HepG2 (cell line): ENCODE data around the gene SENP5. TPM values are rescaled to one million over a fixed set of nuclear protein-coding genes. Genes with fewer than 3 reads are reported as not detected.

Experiments
- BORCS8-MEF2B ChIP-seq: sonication (generic); formaldehyde crosslinking; IDR thresholded peaks from 2 replicates; pipeline ENCODE4 v1.8.0; 2022; ENCODE audit warnings: mild to moderate bottlenecking, missing genetic modification reagents
- FOXM1 ChIP-seq: sonication (generic); formaldehyde crosslinking; IDR thresholded peaks from 2 replicates; pipeline ENCODE4 v1.5.0; 2020; ENCODE audit warnings: missing genetic modification reagents
- NBN ChIP-seq: fragments of 450-650 bp; conservative IDR thresholded peaks from 2 replicates; pipeline ENCODE4 v1.6.1; 2017
- NFE2L1 ChIP-seq: sonication (generic); formaldehyde crosslinking; IDR thresholded peaks from 2 replicates; pipeline ENCODE4 v1.4.0; 2020; ENCODE audit warnings: missing genetic modification reagents, mild to moderate bottlenecking, borderline replicate concordance
- NFIC ChIP-seq: IDR thresholded peaks from 2 replicates; pipeline ENCODE4 v1.6.1; 2012; ENCODE audit warnings: mild to moderate bottlenecking, low read length, inconsistent platforms
- NR2F6 ChIP-seq, 2 experiments: IDR thresholded peaks; 2 replicates each; pipeline ENCODE4 v1.6.1; 2016; ENCODE audit warnings: antibody characterized with exemption in 1 of 2, mild to moderate bottlenecking in 1 of 2
- PCBP1 ChIP-seq: fragments of 200-400 bp; formaldehyde crosslinking; IDR thresholded peaks from 2 replicates; pipeline ENCODE4 v1.6.1; 2017; ENCODE audit warnings: mild to moderate bottlenecking, low read depth, low read length, borderline replicate concordance
- REPIN1 ChIP-seq: sonication (generic); formaldehyde crosslinking; IDR thresholded peaks from 2 replicates; pipeline ENCODE4 v1.8.0; 2022; ENCODE audit warnings: missing genetic modification reagents, low read depth, mild to moderate bottlenecking, borderline replicate concordance
- RXRA ChIP-seq: sonication (generic); formaldehyde crosslinking; IDR thresholded peaks from 2 replicates; pipeline ENCODE4 v1.5.1; 2020; ENCODE audit warnings: missing genetic modification reagents
- SIN3A ChIP-seq: IDR thresholded peaks from 2 replicates; pipeline ENCODE4 v1.6.1; 2011; ENCODE audit warnings: low read depth, mild to moderate bottlenecking, control low read depth, low read length, borderline replicate concordance
- SP4 ChIP-seq: sonication (generic); formaldehyde crosslinking; IDR thresholded peaks from 2 replicates; pipeline ENCODE4 v1.8.1; 2023; ENCODE audit warnings: mild to moderate bottlenecking, missing genetic modification reagents
- SRF ChIP-seq: IDR thresholded peaks from 2 replicates; pipeline ENCODE4 v1.6.1; 2011; ENCODE audit warnings: mild to moderate bottlenecking, low read depth, low read length, moderate library complexity
- TBL1XR1 ChIP-seq: fragments of 150-350 bp; IDR thresholded peaks from 2 replicates; pipeline ENCODE4 v1.6.1; 2014; ENCODE audit warnings: borderline replicate concordance, low read length; ENCODE audit not compliant: partially characterized antibody
- TBP ChIP-seq: sonication (generic); formaldehyde crosslinking; IDR thresholded peaks from 2 replicates; pipeline ENCODE4 v1.5.0; 2020; ENCODE audit warnings: missing genetic modification reagents
- TRAFD1 ChIP-seq: sonication (generic); formaldehyde crosslinking; IDR thresholded peaks from 2 replicates; pipeline ENCODE4 v1.5.1; 2020; ENCODE audit warnings: missing genetic modification reagents, mild to moderate bottlenecking, borderline replicate concordance
- ZNF232 ChIP-seq: sonication (generic); formaldehyde crosslinking; IDR thresholded peaks from 2 replicates; pipeline ENCODE4 v1.4.0; 2020; ENCODE audit warnings: missing genetic modification reagents, borderline replicate concordance
- ZNF326 ChIP-seq: sonication (generic); formaldehyde crosslinking; IDR thresholded peaks from 2 replicates; pipeline ENCODE4 v1.4.0; 2020; ENCODE audit warnings: missing genetic modification reagents, borderline replicate concordance
- ZNF331 ChIP-seq: sonication (generic); formaldehyde crosslinking; IDR thresholded peaks from 2 replicates; pipeline ENCODE4 v1.4.0; 2020; ENCODE audit warnings: missing genetic modification reagents
- ZNF44 ChIP-seq: sonication (generic); formaldehyde crosslinking; IDR thresholded peaks from 2 replicates; pipeline ENCODE4 v1.5.1; 2020; ENCODE audit warnings: mild to moderate bottlenecking, missing genetic modification reagents
- ZNF446 ChIP-seq: sonication (generic); formaldehyde crosslinking; IDR thresholded peaks from 2 replicates; pipeline ENCODE4 v1.5.0; 2020; ENCODE audit warnings: mild to moderate bottlenecking, missing genetic modification reagents
- ZNF576 ChIP-seq: sonication (generic); formaldehyde crosslinking; IDR thresholded peaks from 2 replicates; pipeline ENCODE4 v1.4.0; 2020; ENCODE audit warnings: mild to moderate bottlenecking, missing genetic modification reagents
- ZNF644 ChIP-seq: IDR thresholded peaks from 2 replicates; pipeline ENCODE4 v1.6.1; 2016; ENCODE audit warnings: low read depth
- ZNF678 ChIP-seq: sonication (generic); formaldehyde crosslinking; IDR thresholded peaks from 2 replicates; pipeline ENCODE4 v1.4.0; 2020; ENCODE audit warnings: mild to moderate bottlenecking, missing genetic modification reagents
- ZNF713 ChIP-seq: sonication (generic); formaldehyde crosslinking; IDR thresholded peaks from 2 replicates; pipeline ENCODE4 v1.4.0; 2020; ENCODE audit warnings: mild to moderate bottlenecking, missing genetic modification reagents
- polyA plus RNA-seq, 8 experiments: library from polyadenylated mRNA; depleted of rRNA in 3 of 8; stranded (reverse) in 7 of 8; unstranded in 1 of 8; fragments of >200 nt; fragmentation: Illumina TruSeq in 4 of 8; extraction: Trizol in 4 of 8; gene quantifications; 2 replicates each; pipeline versions ENCODE4 v1.2.1 to v1.2.3, GENCODE V29; 2011 to 2016; ENCODE audit warnings: low read depth in 4 of 8, missing spikeins in 1 of 8, mixed read lengths in 1 of 8; ENCODE audit not compliant: insufficient read depth in 1 of 8
- total RNA-seq, 5 experiments: library from RNA; depleted of rRNA; stranded (reverse); fragments of >200 nt; fragmentation: Illumina TruSeq; extraction: Trizol; gene quantifications; 2 replicates each; pipeline ENCODE4 v1.2.3, GENCODE V29; 2016; ENCODE audit warnings: low read depth in 1 of 5
- TF ChIP-seq, protein P1 (sequence below): IDR thresholded peaks from 2 replicates; pipeline ENCODE4 v1.6.1; 2016; ENCODE audit warnings: low read depth, control low read depth
- TF ChIP-seq, protein P2 (sequence below): sonication (generic); formaldehyde crosslinking; IDR thresholded peaks from 2 replicates; pipeline ENCODE4 v1.8.0; 2022; ENCODE audit warnings: mild to moderate bottlenecking, missing genetic modification reagents, borderline replicate concordance

Gene SENP5
- total and polyA plus RNA-seq, 2 of the 13 experiments (the other 11 are each of a cell fraction or from before 2014, with no cell fraction given) = 17.6 to 30.9 TPM

DNA sequence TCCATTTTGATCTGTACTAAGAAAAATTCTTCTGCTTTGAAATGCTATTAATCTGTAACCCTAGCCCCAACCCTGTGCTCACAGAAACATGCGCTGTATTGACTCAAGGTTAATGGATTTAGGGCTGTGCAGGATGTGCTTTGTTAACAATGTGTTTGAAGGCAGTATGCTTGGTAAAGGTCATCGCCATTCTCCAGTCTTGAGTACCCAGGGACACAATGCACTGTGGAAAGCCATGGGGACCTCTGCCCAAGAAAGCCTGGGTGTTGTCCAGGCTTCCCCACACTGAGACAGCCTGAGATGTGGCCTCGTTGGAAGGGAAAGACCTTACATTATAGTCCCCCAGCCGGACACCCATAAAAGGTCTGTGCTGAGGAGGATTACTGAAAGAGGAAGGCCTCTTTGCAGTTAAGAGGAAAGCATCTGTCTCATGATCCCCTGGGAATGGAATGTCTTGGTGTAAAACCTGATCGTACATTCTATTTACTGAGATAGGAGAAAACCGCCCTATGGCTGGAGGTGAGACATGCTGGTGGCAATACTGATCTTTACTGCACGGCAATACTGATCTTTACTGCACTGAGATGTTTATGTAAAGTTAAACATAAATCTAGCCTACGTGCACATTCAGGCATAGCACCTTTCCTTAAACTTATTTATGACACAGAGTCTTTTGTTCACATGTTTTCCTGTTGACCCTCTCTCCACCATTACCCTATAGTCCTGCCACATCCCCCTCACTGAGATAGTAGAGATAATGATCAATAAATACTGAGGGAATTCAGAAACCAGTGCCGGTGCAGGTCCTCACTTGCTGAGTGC is 94.6 kb downstream of the SENP5 start (continued):
- TF ChIP-seq ZNF232 (CRISPR knock-in tag) (no peak), ZNF713 (0 out of 2 replicates have a peak, but pooled peaks have one; percentile 46), FOXM1 (CRISPR knock-in tag) (no peak), NFIC (peak; percentile 71), ZNF576 (CRISPR knock-in tag) (no peak), TRAFD1 (CRISPR knock-in tag) (no peak), SRF (peak; percentile 29; the same call in 1 of the 2 replicates), ZNF644 (CRISPR knock-in tag) (peak; percentile 87), BORCS8-MEF2B (CRISPR knock-in tag) (peak; percentile 48; the same call in 1 of the 2 replicates), TBP (CRISPR knock-in tag) (no peak), NBN (no peak), RXRA (CRISPR knock-in tag) (peak; percentile 85; the same call in 1 of the 2 replicates), ZNF326 (CRISPR knock-in tag) (no peak), ZNF678 (CRISPR knock-in tag) (no peak; the same call in 1 of the 2 replicates), PCBP1 (no peak), ZNF44 (CRISPR knock-in tag) (no peak), SIN3A (0 out of 2 replicates have a peak, but pooled peaks have one; percentile 36), ZNF331 (peak; percentile 77), ZNF446 (CRISPR knock-in tag) (no peak), NFE2L1 (CRISPR knock-in tag) (no peak), SP4 (CRISPR knock-in tag) (no peak), TBL1XR1 (no peak), NR2F6 (IDR thresholded peaks at IDR 0.05) (peak; percentile 84), NR2F6 (CRISPR knock-in tag; IDR thresholded peaks at IDR 0.05) (peak; percentile 92), REPIN1 (CRISPR knock-in tag) (peak; percentile 72; the same call in 1 of the 2 replicates)
- TF ChIP-seq, protein P1, sequence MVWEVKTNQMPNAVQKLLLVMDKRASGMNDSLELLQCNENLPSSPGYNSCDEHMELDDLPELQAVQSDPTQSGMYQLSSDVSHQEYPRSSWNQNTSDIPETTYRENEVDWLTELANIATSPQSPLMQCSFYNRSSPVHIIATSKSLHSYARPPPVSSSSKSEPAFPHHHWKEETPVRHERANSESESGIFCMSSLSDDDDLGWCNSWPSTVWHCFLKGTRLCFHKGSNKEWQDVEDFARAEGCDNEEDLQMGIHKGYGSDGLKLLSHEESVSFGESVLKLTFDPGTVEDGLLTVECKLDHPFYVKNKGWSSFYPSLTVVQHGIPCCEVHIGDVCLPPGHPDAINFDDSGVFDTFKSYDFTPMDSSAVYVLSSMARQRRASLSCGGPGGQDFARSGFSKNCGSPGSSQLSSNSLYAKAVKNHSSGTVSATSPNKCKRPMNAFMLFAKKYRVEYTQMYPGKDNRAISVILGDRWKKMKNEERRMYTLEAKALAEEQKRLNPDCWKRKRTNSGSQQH (CRISPR knock-in tag) = 0 out of 2 replicates have a peak, but pooled peaks have one; percentile 60
- TF ChIP-seq, protein P2, sequence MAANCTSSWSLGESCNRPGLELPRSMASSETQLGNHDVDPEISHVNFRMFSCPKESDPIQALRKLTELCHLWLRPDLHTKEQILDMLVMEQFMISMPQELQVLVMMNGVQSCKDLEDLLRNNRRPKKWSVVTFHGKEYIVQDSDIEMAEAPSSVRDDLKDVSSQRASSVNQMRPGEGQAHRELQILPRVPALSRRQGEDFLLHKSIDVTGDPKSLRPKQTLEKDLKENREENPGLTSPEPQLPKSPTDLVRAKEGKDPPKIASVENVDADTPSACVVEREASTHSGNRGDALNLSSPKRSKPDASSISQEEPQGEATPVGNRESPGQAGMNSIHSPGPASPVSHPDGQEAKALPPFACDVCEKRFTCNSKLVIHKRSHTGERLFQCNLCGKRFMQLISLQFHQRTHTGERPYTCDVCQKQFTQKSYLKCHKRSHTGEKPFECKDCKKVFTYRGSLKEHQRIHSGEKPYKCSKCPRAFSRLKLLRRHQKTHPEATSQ = no peak
